Measurements from ENCODE around the gene ISG20. TPM values are rescaled to one million over a fixed set of nuclear protein-coding genes. Genes with fewer than 3 reads are reported as not detected.
A peak's percentile ranks its signal among the peaks of the same experiment; 100 is the strongest.

ISG20 gene
- total RNA-seq, 1 donor = 3.3 TPM

DNA sequence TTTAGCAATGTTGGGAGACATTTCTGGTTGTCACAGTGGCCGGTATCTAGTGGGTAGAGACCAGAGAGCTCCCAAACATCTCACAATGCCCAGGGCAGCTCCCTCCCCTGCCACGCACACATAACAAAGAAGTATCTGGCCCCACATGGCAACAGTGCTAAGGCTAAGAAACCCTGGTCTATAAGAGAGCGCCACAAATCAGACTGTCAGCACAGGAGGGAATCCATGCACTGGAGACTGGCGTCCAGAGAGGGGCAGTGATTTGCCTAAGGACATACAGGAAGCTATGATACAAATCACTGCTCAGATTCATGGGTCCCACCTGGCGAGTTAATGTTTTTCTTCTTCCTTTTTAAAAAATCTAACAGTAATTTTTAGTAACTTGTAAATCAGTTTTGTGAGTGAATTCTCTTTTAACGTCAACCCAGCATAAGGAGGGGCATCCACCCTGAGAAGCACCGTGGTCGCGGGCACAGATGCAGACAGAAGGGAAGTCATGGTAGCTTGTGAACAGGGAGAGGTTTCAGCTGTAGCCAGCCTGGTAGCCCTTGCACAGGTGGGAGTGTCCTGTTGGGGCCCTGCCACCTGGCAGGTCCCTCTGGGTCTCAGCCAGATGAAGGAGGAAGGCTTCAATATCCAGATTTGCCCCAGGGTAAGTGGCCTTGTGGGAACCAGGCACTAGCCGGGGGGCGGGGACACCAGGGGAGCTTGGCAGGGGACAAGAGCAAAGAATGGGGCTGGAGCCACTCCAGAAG lies 8.7 kb downstream of the ISG20 start:
- H3K27ac ChIP-seq (ENCODE audit: low read depth, low read length) = no peak overlapping the region

GRCh38 chr15:88648357-88649214 lies 9.8 kb downstream of the ISG20 start:
- Histone ChIP-seq H3K4me2 (ENCODE audit: insufficient read depth, low read length) (peak overlapping the region; percentile 11), H3K4me3 (ENCODE audit: insufficient read depth, low read length) (no peak overlapping the region), H3K27me3 (ENCODE audit: insufficient read depth, low read length) (no peaks in the 10 kb centered on the region), H2AFZ (ENCODE audit: low read length) (no peak overlapping the region), H3K4me1 (ENCODE audit: insufficient read depth, low read length) (peaks cover 16% of the 10 kb centered on the region), H4K20me1 (ENCODE audit: insufficient read depth, low read length) (no peaks in the 10 kb centered on the region), H3K27ac (ENCODE audit: low read depth, low read length) (peak overlapping the region; percentile 55), H3K9me3 (ENCODE audit: low read depth, low read length) (no peaks in the 10 kb centered on the region), H3K36me3 (ENCODE audit: insufficient read depth, low read length) (no peaks in the 10 kb centered on the region), H3K79me2 (ENCODE audit: insufficient read depth, low read length) (no peaks in the 10 kb centered on the region)
- no peak for TF ChIP-seq CTCF (IDR thresholded peaks at IDR 0.05; ENCODE audit: extremely low read depth, low read depth, low read length)
- no peak for DNase-seq (ENCODE audit: insufficient read length, low spot score, missing footprints)

More for the DNA sequence above, 8.7 kb downstream of the ISG20 start:
- no peak overlapping the region for H3K4me2 ChIP-seq (ENCODE audit: insufficient read depth, low read length)
- H3K9me3 ChIP-seq (ENCODE audit: low read depth, low read length) = no peaks in the 10 kb centered on the region
- peaks cover 16% of the 10 kb centered on the region for H3K4me1 ChIP-seq (ENCODE audit: insufficient read depth, low read length)
- H2AFZ ChIP-seq (ENCODE audit: low read length) = no peak overlapping the region
- no peaks in the 10 kb centered on the region for H3K36me3 ChIP-seq (ENCODE audit: insufficient read depth, low read length)
- no peak for TF ChIP-seq CTCF (IDR thresholded peaks at IDR 0.05; ENCODE audit: extremely low read depth, low read depth, low read length)
- no peak for DNase-seq (ENCODE audit: insufficient read length, low spot score, missing footprints)
- H3K27me3 ChIP-seq (ENCODE audit: insufficient read depth, low read length) = no peaks in the 10 kb centered on the region
- no peak overlapping the region for H3K4me3 ChIP-seq (ENCODE audit: insufficient read depth, low read length)
- no peaks in the 10 kb centered on the region for H3K79me2 ChIP-seq (ENCODE audit: insufficient read depth, low read length)
- no peaks in the 10 kb centered on the region for H4K20me1 ChIP-seq (ENCODE audit: insufficient read depth, low read length)

DNA sequence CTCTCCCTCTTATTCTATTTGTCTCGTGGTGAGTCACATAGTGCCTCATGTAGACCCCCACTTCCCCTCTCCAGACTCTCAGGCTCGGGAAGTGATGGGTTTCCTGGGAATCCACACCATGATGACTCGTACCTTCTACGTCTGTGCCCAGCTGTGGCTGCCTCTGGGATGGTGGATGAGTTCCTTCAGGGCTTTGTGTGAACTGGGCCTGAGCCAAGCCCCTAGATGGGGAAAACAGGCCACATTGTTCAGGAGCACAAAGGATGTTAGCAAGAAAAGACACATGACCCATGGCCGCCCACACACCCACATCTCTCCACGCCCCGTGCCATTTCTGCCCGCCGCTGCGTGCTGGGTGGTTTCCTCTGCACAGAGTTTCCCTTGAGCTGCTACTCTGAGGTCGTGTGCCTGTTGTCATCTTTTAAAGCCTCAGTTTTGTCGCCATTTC lies 10.5 kb downstream of the ISG20 start:
- no peak for TF ChIP-seq CTCF (IDR thresholded peaks at IDR 0.05; ENCODE audit: extremely low read depth, low read depth, low read length)
- Histone ChIP-seq H3K4me3 (ENCODE audit: insufficient read depth, low read length) (no peak overlapping the region), H3K4me1 (ENCODE audit: insufficient read depth, low read length) (peaks cover 16% of the 10 kb centered on the region), H3K4me2 (ENCODE audit: insufficient read depth, low read length) (peak overlapping the region; percentile 11), H3K36me3 (ENCODE audit: insufficient read depth, low read length) (no peaks in the 10 kb centered on the region), H4K20me1 (ENCODE audit: insufficient read depth, low read length) (no peaks in the 10 kb centered on the region), H2AFZ (ENCODE audit: low read length) (peak overlapping the region; percentile 52), H3K79me2 (ENCODE audit: insufficient read depth, low read length) (no peaks in the 10 kb centered on the region), H3K27ac (ENCODE audit: low read depth, low read length) (peak overlapping the region; percentile 55), H3K9me3 (ENCODE audit: low read depth, low read length) (no peaks in the 10 kb centered on the region), H3K27me3 (ENCODE audit: insufficient read depth, low read length) (no peaks in the 10 kb centered on the region)
- DNase-seq (ENCODE audit: insufficient read length, low spot score, missing footprints) = peak; percentile 98

All from osteoblast (primary cell).